WERI-Rb-1 (cell line): Measurements from ENCODE around the gene MZB1.

Source experiments
- DNase-seq: peaks from one replicate; pipeline ENCODE4 v3.0.0-alpha.2; 2020
- H3K27ac ChIP-seq: fragments of 250-450 bp; sonication (Bioruptor Pico); 2 replicates; pipeline ENCODE4 v1.5.1; 2020; ENCODE audit warnings: mild to moderate bottlenecking, moderate library complexity
- H3K27me3 ChIP-seq: fragments of 250-450 bp; sonication (Bioruptor Pico); 2 replicates; pipeline ENCODE4 v1.5.1; 2021; ENCODE audit warnings: mild to moderate bottlenecking, low read depth, moderate library complexity; ENCODE audit not compliant: insufficient read depth, severe bottlenecking
- H3K36me3 ChIP-seq: fragments of 250-450 bp; sonication (Bioruptor Pico); 2 replicates; pipeline ENCODE4 v1.5.1; 2020; ENCODE audit warnings: mild to moderate bottlenecking, moderate library complexity
- H3K4me3 ChIP-seq: 2 replicates; pipeline ENCODE4 v1.5.1; 2011; ENCODE audit warnings: low read depth, mild to moderate bottlenecking, control low read depth, low read length
- H3K9me3 ChIP-seq: fragments of 250-450 bp; sonication (Bioruptor Pico); 2 replicates; pipeline ENCODE4 v1.5.1; 2021; ENCODE audit warnings: mild to moderate bottlenecking, moderate library complexity; ENCODE audit not compliant: severe bottlenecking
- CTCF ChIP-seq: IDR thresholded peaks from 2 replicates; pipeline ENCODE4 v1.5.1; 2011; ENCODE audit warnings: low read depth, mild to moderate bottlenecking, control low read depth, inconsistent platforms, low read length

The MZB1 gene

GRCh38 chr5:139430015-139430414, 40.3 kb upstream of the MZB1 start:
- no peaks in the 10 kb centered on the region for H3K27me3 ChIP-seq
- TF ChIP-seq CTCF = no peak
- no peak for DNase-seq
- H3K36me3 ChIP-seq = peaks cover 10% of the 10 kb centered on the region
- no peak overlapping the region for H3K4me3 ChIP-seq
- no peaks in the 10 kb centered on the region for H3K9me3 ChIP-seq
- no peak overlapping the region for H3K27ac ChIP-seq

- no peak overlapping the region for H3K27ac ChIP-seq
- no peaks in the 10 kb centered on the region for H3K27me3 ChIP-seq
- TF ChIP-seq CTCF = no peak
- no peak overlapping the region for H3K4me3 ChIP-seq
- peaks cover 14% of the 10 kb centered on the region for H3K36me3 ChIP-seq
- no peak for DNase-seq
- no peaks in the 10 kb centered on the region for H3K9me3 ChIP-seq
Measured at GRCh38 chr5:139426203-139426885, 36.6 kb upstream of the MZB1 start.

GRCh38 chr5:139425497-139425896, 35.8 kb upstream of the MZB1 start:
- no peak for DNase-seq
- Histone ChIP-seq H3K27ac (no peak overlapping the region), H3K9me3 (no peaks in the 10 kb centered on the region), H3K36me3 (peaks cover 14% of the 10 kb centered on the region), H3K4me3 (no peak overlapping the region), H3K27me3 (no peaks in the 10 kb centered on the region)
- TF ChIP-seq CTCF = no peak

GRCh38 chr5:139422307-139422893, 32.7 kb upstream of the MZB1 start:
- Histone ChIP-seq H3K27ac (no peak overlapping the region; the same call in 1 of the 2 replicates), H3K4me3 (no peak overlapping the region), H3K27me3 (no peaks in the 10 kb centered on the region), H3K36me3 (peaks cover 28% of the 10 kb centered on the region), H3K9me3 (no peaks in the 10 kb centered on the region)
- TF ChIP-seq CTCF = peak; percentile 70
- DNase-seq = peak; percentile 51

- H3K9me3 ChIP-seq = no peaks in the 10 kb centered on the region
- H3K27me3 ChIP-seq = no peaks in the 10 kb centered on the region
- TF ChIP-seq CTCF = peak; percentile 21; the same call in 1 of the 2 replicates
- peaks cover 29% of the 10 kb centered on the region for H3K36me3 ChIP-seq
- no peak overlapping the region for H3K4me3 ChIP-seq
- DNase-seq = no peak
- no peak overlapping the region for H3K27ac ChIP-seq
Measured at GRCh38 chr5:139419226-139420192, 29.8 kb upstream of the MZB1 start.
